Cardiac fibroblast (primary cell): ENCODE results near the gene ELAVL2.

Source experiments
- DNase-seq, 2 donors: peaks; one replicate each; pipeline versions ENCODE4 v3.0.0 to v3.0.0-alpha.2; 2010; ENCODE audit warnings: low read depth in 2 of 2
- H3K4me3 ChIP-seq, 2 donors: replicated peaks in 1 of 2; 1 replicate in 1 of 2; 2 replicates in 1 of 2; pipeline ENCODE4 v1.5.1; 2011; ENCODE audit warnings: low read depth in 2 of 2, low read length in 2 of 2, mild to moderate bottlenecking in 2 of 2, moderate library complexity in 1 of 2
- CTCF ChIP-seq: IDR thresholded peaks from one replicate; pipeline ENCODE4 v1.5.1; 2011; ENCODE audit warnings: low read depth, mild to moderate bottlenecking, low read length, inconsistent platforms

The ELAVL2 gene

GRCh38 chr9:23825700-23826099 lies 340 bp downstream of the ELAVL2 start:
- no peak for TF ChIP-seq CTCF
- peak overlapping the region; percentile 24 to 38 for H3K4me3 ChIP-seq

GRCh38 chr9:23824830-23825591 lies 1.0 kb downstream of the ELAVL2 start:
- DNase-seq = no peak
- no peak for TF ChIP-seq CTCF
- H3K4me3 ChIP-seq = peak overlapping the region; percentile 0 to 38

More at GRCh38 chr9:23825700-23826099, 340 bp downstream of the ELAVL2 start:
- no peak for DNase-seq

GRCh38 chr9:23823986-23824829 lies 1.8 kb downstream of the ELAVL2 start:
- H3K4me3 ChIP-seq = no peak overlapping the region
- no peak for TF ChIP-seq CTCF
- no peak for DNase-seq

DNA sequence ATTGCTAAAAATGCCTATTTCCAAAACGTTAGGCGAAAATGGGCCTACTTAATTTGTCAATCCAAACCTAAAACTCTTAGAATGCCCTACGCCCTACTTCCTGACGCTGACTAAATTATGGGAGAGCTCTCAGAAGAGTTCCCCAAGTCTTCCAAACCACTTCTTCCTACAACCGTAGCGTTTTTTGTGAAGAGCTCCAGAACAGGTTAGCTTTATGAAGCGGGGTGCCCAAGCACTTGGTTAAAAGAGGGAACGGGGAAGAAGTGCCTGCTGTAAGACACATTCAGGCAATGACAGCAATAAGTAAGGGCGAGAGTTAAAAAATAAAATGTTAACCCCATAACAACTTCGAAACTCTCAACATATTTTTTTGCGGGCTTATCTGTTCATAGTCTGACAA lies 2.8 kb downstream of the ELAVL2 start:
- DNase-seq = no peak
- no peak for TF ChIP-seq CTCF
- H3K4me3 ChIP-seq = no peak overlapping the region

DNA sequence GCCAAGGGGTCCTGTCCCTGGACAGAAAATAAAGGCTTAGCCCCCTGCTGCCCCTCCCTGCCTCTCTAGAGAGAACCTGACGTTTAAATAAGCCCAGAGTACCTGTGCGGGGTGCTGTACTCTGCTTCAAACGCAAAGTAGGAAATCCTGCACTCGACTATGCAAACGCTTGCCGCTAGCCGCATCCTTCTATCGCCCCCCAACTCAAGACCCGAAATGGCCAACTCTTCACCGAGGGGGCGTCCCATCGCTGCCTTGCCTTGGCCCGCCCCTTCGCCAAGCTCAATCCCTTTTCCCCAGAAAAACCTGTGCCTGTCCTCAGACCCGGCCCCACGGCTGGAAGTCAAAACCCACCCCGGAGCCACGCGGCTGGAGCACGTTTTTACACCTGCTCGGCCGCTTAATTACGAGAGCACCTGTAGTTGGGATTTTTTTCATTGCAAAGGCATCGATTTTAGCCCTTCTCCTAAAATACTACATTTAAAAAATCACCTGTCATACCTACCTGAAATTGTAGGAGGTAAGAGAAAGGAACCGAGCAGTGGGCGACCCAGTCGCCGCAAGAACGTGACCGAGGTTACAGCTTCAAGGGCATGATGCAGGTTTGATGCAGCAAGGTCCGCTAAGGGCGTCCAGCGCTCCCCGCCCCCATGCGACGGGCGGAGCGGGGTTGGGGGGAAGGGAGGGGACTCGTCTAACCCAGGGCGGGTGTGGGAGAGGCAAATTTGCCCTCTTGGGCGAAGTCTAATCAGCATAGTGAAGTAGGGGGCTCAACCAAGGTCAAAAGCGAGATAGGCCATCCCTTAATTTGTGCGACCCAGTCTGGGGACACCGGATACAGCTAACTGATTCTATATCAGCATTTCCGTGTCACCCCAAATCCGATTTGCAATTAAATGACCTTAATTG lies 3.5 kb downstream of the ELAVL2 start:
- no peak for TF ChIP-seq CTCF
- DNase-seq = no peak
- no peak overlapping the region for H3K4me3 ChIP-seq
